22Rv1 (cell line): ENCODE results near the gene PCED1B.

ENCODE experiments used
- CTCF ChIP-seq: fragments of 450-650 bp; IDR thresholded peaks from 2 replicates; pipeline ENCODE4 v1.5.1; 2017; ENCODE audit warnings: mild to moderate bottlenecking
- ZFX ChIP-seq: fragments of 450-650 bp; IDR thresholded peaks from 2 replicates; pipeline ENCODE4 v1.6.1; 2017; ENCODE audit warnings: antibody characterized with exemption, borderline replicate concordance

- TF ChIP-seq CTCF (no peak), ZFX (no peak)
Measured at GRCh38 chr12:47242426-47242825, 163.0 kb downstream of the PCED1B start.
